ENCODE results near the gene RNU7-1.

RNU7-1 gene

GRCh38 chr12:6954316-6955107 is 10.9 kb downstream of the RNU7-1 start:
- no peak for DNase-seq (ENCODE audit: low read depth)

- no peak for DNase-seq (ENCODE audit: low read depth)
Measured at GRCh38 chr12:6955108-6956020, 11.7 kb downstream of the RNU7-1 start.

GRCh38 chr12:6956021-6956727 is 12.6 kb downstream of the RNU7-1 start:
- DNase-seq (ENCODE audit: low read depth), result no peak

- DNase-seq (ENCODE audit: low read depth), result no peak
Measured at GRCh38 chr12:6957151-6957701, 13.6 kb downstream of the RNU7-1 start.

DNA sequence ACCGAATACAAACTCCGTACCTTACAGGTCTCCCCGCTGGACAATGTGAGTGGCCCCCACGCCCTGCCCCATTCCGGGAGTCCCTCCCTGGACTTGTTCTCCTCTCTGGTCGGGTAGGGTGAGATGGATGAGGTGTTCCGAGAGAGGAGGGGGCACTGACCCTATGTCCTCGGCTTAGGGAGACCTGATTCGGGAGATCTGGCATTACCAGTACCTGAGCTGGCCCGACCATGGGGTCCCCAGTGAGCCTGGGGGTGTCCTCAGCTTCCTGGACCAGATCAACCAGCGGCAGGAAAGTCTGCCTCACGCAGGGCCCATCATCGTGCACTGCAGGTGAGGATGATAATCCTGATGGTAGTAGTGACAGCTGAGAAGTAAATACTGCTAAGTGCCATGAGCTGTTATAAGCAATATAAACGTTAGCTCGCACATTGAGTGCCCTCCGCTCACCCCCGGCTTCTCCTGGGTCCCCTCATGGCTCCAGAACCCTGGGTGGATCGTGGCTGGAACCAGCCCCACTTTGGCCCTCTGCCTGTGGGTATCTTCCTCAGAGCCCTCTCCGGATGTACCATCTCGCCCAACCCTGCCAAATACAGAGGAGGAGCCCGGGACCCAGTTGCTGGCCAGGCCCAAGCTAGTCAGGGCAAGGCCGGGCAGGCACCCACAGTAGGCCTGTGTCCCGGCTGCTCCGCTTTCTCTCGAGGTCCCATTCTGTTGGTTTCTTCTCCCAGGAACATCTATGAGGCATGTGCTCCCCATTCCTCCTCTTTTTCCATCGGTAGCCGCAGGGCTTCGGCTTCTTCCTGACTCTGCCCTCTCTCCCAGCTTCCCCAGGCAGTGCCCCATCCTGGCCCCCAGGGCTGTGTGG is 14.4 kb downstream of the RNU7-1 start:
- DNase-seq (ENCODE audit: low read depth), result no peak

GRCh38 chr12:6958609-6959057 is 15.0 kb downstream of the RNU7-1 start:
- no peak for DNase-seq (ENCODE audit: low read depth)

DNA sequence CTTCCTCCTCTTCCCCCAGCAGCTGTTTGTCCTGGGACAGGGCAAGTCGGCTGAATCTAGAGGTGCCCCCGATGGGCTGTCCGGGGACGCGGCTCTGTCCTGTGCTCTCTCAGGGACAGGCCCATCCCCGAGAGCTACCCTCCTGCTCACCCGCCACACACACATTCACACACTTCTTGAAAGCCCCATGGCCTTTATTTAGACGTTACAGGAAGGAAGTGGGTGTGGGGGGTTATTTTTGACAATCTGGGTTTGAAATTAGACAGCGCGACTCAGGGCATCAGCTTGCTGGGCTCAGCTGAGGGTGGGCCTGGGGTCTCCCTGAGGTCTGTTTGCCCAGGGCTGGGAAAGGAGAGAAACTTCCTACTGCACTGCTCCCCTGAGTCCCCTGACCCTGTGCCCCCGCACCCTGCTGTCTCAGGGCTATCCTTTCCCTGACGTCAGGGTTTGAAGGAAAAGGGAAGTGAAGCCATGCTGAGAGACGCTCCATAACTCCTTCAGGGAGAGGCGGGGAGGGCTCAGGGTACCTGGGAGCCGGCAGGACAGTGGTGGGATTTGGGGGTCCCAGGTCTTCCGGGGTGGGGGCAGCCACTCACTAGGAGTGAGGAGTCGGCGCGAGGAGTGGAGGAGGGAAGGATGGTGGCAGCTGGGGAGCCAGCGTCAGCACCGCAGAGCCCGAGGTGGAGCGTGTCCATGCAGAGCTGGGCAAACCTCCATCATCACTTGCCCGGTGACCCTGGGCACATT is 15.6 kb downstream of the RNU7-1 start:
- DNase-seq (ENCODE audit: low read depth), result no peak

DNA sequence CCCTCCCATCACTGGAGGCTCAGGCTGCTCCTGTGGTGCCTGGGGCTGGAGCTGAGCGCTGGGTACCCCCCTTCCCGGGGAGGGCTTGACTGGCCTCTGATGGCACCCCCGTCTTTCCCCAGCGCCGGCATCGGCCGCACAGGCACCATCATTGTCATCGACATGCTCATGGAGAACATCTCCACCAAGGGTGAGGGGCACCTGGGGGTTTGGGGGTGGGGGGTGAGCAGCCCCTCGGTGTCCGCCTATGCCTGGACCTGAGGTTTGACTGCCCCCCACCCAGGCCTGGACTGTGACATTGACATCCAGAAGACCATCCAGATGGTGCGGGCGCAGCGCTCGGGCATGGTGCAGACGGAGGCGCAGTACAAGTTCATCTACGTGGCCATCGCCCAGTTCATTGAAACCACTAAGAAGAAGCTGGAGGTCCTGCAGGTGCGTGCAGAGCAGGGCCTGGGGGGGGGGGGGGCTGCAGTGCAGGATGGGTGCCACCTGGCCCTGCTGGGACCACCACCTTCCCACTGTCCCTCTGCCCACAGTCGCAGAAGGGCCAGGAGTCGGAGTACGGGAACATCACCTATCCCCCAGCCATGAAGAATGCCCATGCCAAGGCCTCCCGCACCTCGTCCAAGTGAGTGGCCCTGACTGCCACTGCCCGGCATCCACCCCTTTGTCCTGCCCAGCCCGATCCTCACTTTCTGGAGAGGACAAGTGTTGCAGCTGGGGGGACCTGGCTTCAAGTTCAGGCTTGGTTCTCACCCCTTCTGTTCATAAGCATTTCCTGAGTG is 16.4 kb downstream of the RNU7-1 start:
- DNase-seq (ENCODE audit: low read depth), result no peak

DNA sequence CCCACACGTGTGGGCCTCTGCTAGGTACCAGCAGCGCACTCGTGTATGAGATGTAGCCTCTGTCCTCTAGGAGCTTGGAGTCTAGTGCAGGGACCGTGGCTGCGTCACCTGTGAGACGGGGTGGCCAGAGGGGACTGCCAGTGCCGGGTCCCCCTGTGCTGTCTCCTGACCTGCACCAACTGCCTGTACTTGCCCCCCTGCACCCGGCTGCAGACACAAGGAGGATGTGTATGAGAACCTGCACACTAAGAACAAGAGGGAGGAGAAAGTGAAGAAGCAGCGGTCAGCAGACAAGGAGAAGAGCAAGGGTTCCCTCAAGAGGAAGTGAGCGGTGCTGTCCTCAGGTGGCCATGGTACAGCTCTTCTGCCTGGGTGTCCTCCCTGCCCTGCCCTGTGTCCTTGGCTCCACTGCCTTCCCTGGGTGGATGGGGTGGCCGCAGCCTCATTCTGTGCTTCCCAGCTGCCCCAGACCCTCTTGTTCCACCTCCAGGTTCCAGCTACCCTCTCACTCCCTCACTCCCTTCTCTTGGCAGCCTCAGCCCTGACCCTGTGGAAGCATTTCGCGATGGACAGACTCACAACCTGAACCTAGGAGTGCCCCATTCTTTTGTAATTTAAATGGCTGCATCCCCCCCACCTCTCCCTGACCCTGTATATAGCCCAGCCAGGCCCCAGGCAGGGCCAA is 17.1 kb downstream of the RNU7-1 start:
- DNase-seq (ENCODE audit: low read depth), result no peak

- no peak for DNase-seq (ENCODE audit: low read depth)
Measured at GRCh38 chr12:6961278-6961694, 17.7 kb downstream of the RNU7-1 start.

- no peak for DNase-seq (ENCODE audit: low read depth)
Measured at GRCh38 chr12:6961695-6962284, 18.2 kb downstream of the RNU7-1 start.

GRCh38 chr12:6962285-6963015 is 18.8 kb downstream of the RNU7-1 start:
- DNase-seq (ENCODE audit: low read depth), result no peak

DNA sequence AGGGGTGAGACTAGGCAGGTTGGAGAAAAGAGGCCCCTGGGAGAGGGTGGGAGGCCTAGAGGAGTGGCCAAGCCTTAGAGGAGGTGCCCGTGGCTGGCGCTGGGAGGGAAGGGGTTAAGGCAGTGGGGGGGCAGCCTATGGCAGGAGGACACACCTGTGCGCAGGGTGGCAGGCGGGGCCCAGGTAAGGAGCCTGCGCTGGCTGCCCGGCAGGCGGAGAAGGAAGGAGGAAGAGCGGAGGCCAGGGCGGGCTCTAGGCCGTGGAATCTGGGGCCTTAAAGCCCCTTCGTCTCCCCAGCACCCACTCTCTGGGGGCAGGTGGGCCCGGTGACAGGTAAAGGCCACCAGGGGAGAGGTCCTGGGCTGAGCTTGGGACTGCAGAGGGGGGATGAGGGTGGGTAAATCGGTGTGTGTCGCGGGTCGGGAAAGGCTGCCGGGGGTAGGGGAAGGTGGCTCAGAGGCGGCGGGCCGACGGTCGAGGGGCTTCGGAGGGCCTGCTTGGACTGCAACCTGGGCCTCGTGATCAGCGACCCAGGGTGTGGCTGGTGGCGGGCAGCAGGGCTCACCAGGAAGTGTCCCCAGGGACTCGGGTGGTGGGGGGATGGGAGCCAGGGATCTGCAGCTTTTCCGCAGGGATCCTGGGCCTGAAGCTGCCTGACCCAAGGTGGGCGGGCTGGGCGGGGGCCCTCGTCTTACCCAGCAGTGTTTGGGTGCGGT is 19.6 kb downstream of the RNU7-1 start:
- no peak for DNase-seq (ENCODE audit: low read depth)

- DNase-seq (ENCODE audit: low read depth), result no peak
Measured at GRCh38 chr12:6963791-6964413, 20.3 kb downstream of the RNU7-1 start.

DNA sequence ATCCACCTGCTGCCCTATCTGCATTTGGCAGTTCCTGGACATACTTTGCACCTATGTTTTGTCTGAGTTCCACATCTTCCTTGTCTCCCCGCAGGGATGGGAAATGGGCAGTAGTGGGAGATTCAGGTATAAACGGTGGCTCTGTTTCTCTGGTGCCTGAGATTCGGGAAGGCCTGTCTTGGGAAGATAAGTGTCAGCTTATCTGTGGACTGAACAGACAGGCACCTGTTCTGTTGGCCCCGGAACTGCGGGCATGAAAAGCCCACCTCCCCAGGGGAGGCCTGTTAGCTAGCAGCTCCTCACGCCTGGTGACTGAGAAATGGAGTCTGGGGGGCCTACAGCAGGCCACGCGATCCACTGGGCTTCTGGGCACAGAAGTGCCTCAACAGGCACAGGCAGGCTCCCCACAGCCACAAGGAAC is 21.0 kb downstream of the RNU7-1 start:
- no peak for DNase-seq (ENCODE audit: low read depth)

DNA sequence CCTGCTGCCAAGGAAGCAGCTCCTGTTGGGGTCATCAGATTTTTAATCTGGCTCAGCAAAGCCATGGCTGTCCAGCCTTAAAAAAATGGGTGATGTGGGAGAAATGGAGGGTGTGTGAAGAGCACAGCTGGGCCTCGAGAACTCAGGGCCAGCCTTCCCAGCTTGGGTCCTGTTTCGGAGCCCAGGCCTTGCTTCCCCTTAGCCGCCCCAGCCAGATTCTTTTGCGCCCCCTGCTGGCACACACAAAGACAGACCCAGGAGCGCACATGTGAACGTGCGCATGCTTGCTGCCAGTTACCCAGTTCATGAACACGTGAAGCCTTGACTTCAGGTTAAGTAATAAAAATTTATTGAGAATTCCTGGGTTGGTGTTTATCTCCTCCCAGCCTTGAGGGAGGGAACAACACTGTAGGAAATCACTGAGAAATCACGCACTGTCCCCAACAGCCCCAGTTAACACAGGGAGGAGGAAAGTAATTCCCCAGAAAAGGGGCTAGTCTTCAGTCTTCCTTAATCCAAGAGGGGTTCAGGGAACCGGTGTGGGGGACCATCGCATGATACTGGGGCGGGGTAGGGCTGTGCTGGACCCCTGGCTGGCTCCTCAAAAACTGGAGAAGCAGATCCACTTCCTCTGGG is 21.5 kb downstream of the RNU7-1 start:
- no peak for DNase-seq (ENCODE audit: low read depth)

Data from non-pigmented ciliary epithelial cell (primary cell).